ENCODE measurements around the gene DENND4A. TPM values are rescaled to one million over a fixed set of nuclear protein-coding genes. Genes with fewer than 3 reads are reported as not detected.

The DENND4A gene
- total and polyA plus RNA-seq, 2 donors (not counting 1 experiment from before 2014, with no cell fraction given) = 24.4 to 103 TPM

GRCh38 chr15:65806397-65806796 is 14.3 kb upstream of the DENND4A start:
- Histone ChIP-seq H3K27me3 (replicated peaks in 1 of 4; ENCODE audit: control extremely low read depth in 1 of 4, control insufficient read depth in 3 of 4, insufficient read depth in 4 of 4, low read length in 3 of 4) (no peaks in the 10 kb centered on the region), H2AFZ (ENCODE audit: insufficient read depth, low read depth, low read length, poor library complexity, severe bottlenecking) (no peak overlapping the region), H3K9me3 (ENCODE audit: control extremely low read depth in 1 of 3, control insufficient read depth in 2 of 3, insufficient read depth in 1 of 3, low read length in 2 of 3) (peaks cover 0 to 8% (median 0%) of the 10 kb centered on the region in 3 donors), H3K4me3 (ENCODE audit: control extremely low read depth in 1 of 5, extremely low read depth in 1 of 5, insufficient read depth in 1 of 5, low read depth in 2 of 5, low read length in 4 of 5) (no peak overlapping the region), H3K4me2 (replicated peaks; ENCODE audit: low read depth, low read length, poor library complexity, severe bottlenecking) (no peak overlapping the region), H4K20me1 (ENCODE audit: control insufficient read depth, insufficient read depth, low read length, poor library complexity, severe bottlenecking) (no peaks in the 10 kb centered on the region), H3K79me2 (ENCODE audit: control insufficient read depth, insufficient read depth, low read length) (no peaks in the 10 kb centered on the region), H3K36me3 (replicated peaks in 1 of 2; ENCODE audit: control extremely low read depth in 1 of 2, control insufficient read depth in 1 of 2, extremely low read depth in 1 of 2, insufficient read depth in 2 of 2, low read length in 1 of 2) (no peaks in the 10 kb centered on the region), H3K27ac (ENCODE audit: low read length in 2 of 2) (peak overlapping the region in 1 of 2 donors; percentile 36), H3K4me1 (ENCODE audit: control insufficient read depth in 2 of 2, insufficient read depth in 2 of 2, low read length in 2 of 2) (peaks cover 3 to 18% of the 10 kb centered on the region in 2 donors), H3K9ac (ENCODE audit: low read length) (no peak overlapping the region)
- H3K4me3 Mint-ChIP-seq = no peak overlapping the region
- H3K9me3 Mint-ChIP-seq (ENCODE audit: insufficient read depth) = no peaks in the 10 kb centered on the region
- TF ChIP-seq CTCF (IDR thresholded peaks at IDR 0.05) = no peak
- TF ChIP-seq EZH2 (IDR thresholded peaks at IDR 0.05; ENCODE audit: borderline replicate concordance, insufficient read depth, low read depth, low read length, poor library complexity, severe bottlenecking) = no peak
- CTCF ChIA-PET = interaction anchor here (0.7 to 1.6 kb wide), 7 partner anchors 12 to 196 kb away, joined by 3 to 4 read pairs (median 3); partner anchors contain the start of genes INTS14 and RAB11A
- ATAC-seq (ENCODE audit: low read depth) (no peak), DNase-seq (no peak)
- H3K27me3 Mint-ChIP-seq = no peaks in the 10 kb centered on the region
- no CpG with 5 or more reads among the region's 3 CpGs for WGBS (ENCODE audit: insufficient coverage)
- H3K4me1 Mint-ChIP-seq = peaks cover 26% of the 10 kb centered on the region
- intact Hi-C loops (cut with micrococcal nuclease) = no loop called here
- no peak overlapping the region for H3K27ac Mint-ChIP-seq
- POLR2A ChIA-PET = interaction anchor here (0.6 to 1.2 kb wide), 3 partner anchors 10 to 20 kb away, joined by 3 to 6 read pairs (median 3); no protein-coding TSS in a partner anchor

- no peaks in the 10 kb centered on the region for H3K27me3 Mint-ChIP-seq
- H3K27me3 ChIP-seq (replicated peaks in 1 of 4; ENCODE audit: control extremely low read depth in 1 of 4, control insufficient read depth in 3 of 4, insufficient read depth in 4 of 4, low read length in 3 of 4) = no peaks in the 10 kb centered on the region
- peak overlapping the region in 1 of 2 donors; percentile 3 for H3K27ac ChIP-seq (ENCODE audit: low read length in 2 of 2)
- TF ChIP-seq CTCF (IDR thresholded peaks at IDR 0.05) (no peak), EZH2 (IDR thresholded peaks at IDR 0.05; ENCODE audit: borderline replicate concordance, insufficient read depth, low read depth, low read length, poor library complexity, severe bottlenecking) (no peak)
- no peak overlapping the region for H3K9ac ChIP-seq (ENCODE audit: low read length)
- no peaks in the 10 kb centered on the region for H3K36me3 ChIP-seq (replicated peaks in 1 of 2; ENCODE audit: control extremely low read depth in 1 of 2, control insufficient read depth in 1 of 2, extremely low read depth in 1 of 2, insufficient read depth in 2 of 2, low read length in 1 of 2)
- no peak overlapping the region for H3K4me3 Mint-ChIP-seq
- H3K79me2 ChIP-seq (ENCODE audit: control insufficient read depth, insufficient read depth, low read length) = no peaks in the 10 kb centered on the region
- DNase-seq (no peak), ATAC-seq (ENCODE audit: low read depth) (no peak)
- no peaks in the 10 kb centered on the region for H4K20me1 ChIP-seq (ENCODE audit: control insufficient read depth, insufficient read depth, low read length, poor library complexity, severe bottlenecking)
- no peak overlapping the region for H3K4me3 ChIP-seq (ENCODE audit: control extremely low read depth in 1 of 5, extremely low read depth in 1 of 5, insufficient read depth in 1 of 5, low read depth in 2 of 5, low read length in 4 of 5)
- no peaks in the 10 kb centered on the region for H3K9me3 ChIP-seq (ENCODE audit: control extremely low read depth in 1 of 3, control insufficient read depth in 2 of 3, insufficient read depth in 1 of 3, low read length in 2 of 3)
- peaks cover 3 to 21% of the 10 kb centered on the region in 2 donors for H3K4me1 ChIP-seq (ENCODE audit: control insufficient read depth in 2 of 2, insufficient read depth in 2 of 2, low read length in 2 of 2)
- H3K9me3 Mint-ChIP-seq (ENCODE audit: insufficient read depth) = no peaks in the 10 kb centered on the region
- 100% methylated on average over 1 of the region's 5 CpGs for WGBS (ENCODE audit: insufficient coverage)
- ChIA-PET POLR2A (interaction anchor here (0.6 kb wide), 1 partner anchor 33 kb away, joined by 7 read pairs; no protein-coding TSS in a partner anchor), CTCF (interaction anchor here (0.6 to 1.6 kb wide), 7 partner anchors 17 to 194 kb away, joined by 3 to 4 read pairs (median 3); partner anchors contain the start of gene INTS14)
- H3K4me2 ChIP-seq (replicated peaks; ENCODE audit: low read depth, low read length, poor library complexity, severe bottlenecking) = no peak overlapping the region
- H3K27ac Mint-ChIP-seq = peak overlapping the region; percentile 21
- H3K4me1 Mint-ChIP-seq = peaks cover 29% of the 10 kb centered on the region
- H2AFZ ChIP-seq (ENCODE audit: insufficient read depth, low read depth, low read length, poor library complexity, severe bottlenecking) = peak overlapping the region; percentile 41
- intact Hi-C loops (cut with micrococcal nuclease) = no loop called here
Observed at GRCh38 chr15:65805019-65805745, 13.1 kb upstream of the DENND4A start.
